H1 (cell line): Measurements from ENCODE around the gene MOGAT2. TPM values are rescaled to one million over a fixed set of nuclear protein-coding genes. Genes with fewer than 3 reads are reported as not detected.

ENCODE experiments used
- CTCF ChIA-PET: fragments of 300-600 bp; sonication (Branson Sonifier 250); formaldehyde crosslinking; loops from one replicate; lab custom pipeline; 2021; ENCODE audit not compliant: partially characterized antibody; lab: Charles Lee
- POLR2A ChIA-PET: fragments of 300-600 bp; sonication (Branson Sonifier 250); formaldehyde crosslinking; loops from one replicate; lab custom pipeline; 2021; ENCODE audit warnings: inconsistent platforms; ENCODE audit not compliant: partially characterized antibody; lab: Charles Lee
- DNase-seq, 2 experiments: peaks; one replicate each; pipeline versions ENCODE4 v3.0.0 to v3.0.0-alpha.2; 2010 to 2022; ENCODE audit warnings: low spot score in 2 of 2, low read depth in 1 of 2, mixed read lengths in 1 of 2
- FAIRE-seq: peaks from 2 replicates; lab custom pipeline; 2011; peaks lifted over from hg19 to GRCh38; lab: Jason Lieb, UNC
- H2AFZ ChIP-seq: 2 replicates; pipeline ENCODE4 v1.8.1; 2012; ENCODE audit warnings: low read length, inconsistent platforms
- H2AK5ac ChIP-seq: 2 replicates; pipeline ENCODE4 v1.6.1; 2013; ENCODE audit warnings: low read depth, low read length
- H2BK120ac ChIP-seq: replicated peaks from 2 replicates; pipeline ENCODE3; 2013; ENCODE audit warnings: low read depth, low read length, inconsistent platforms
- H2BK12ac ChIP-seq: 2 replicates; pipeline ENCODE4 v1.6.1; 2013; ENCODE audit warnings: low read depth, low read length
- H2BK15ac ChIP-seq: 2 replicates; pipeline ENCODE4 v1.6.1; 2013; ENCODE audit warnings: low read length
- H2BK20ac ChIP-seq: 2 replicates; pipeline ENCODE4 v1.6.1; 2013; ENCODE audit warnings: low read length
- H2BK5ac ChIP-seq: 2 replicates; pipeline ENCODE4 v1.6.1; 2013; ENCODE audit warnings: low read depth, low read length
- H3K14ac ChIP-seq: 2 replicates; pipeline ENCODE4 v1.6.1; 2013; ENCODE audit warnings: inconsistent platforms; ENCODE audit not compliant: insufficient read length
- H3K18ac ChIP-seq: 2 replicates; pipeline ENCODE4 v1.6.1; 2013; ENCODE audit warnings: low read length; ENCODE audit errors: extremely low read depth
- H3K23ac ChIP-seq: 2 replicates; pipeline ENCODE4 v1.6.1; 2013; ENCODE audit warnings: inconsistent platforms; ENCODE audit not compliant: insufficient read length
- H3K23me2 ChIP-seq: 2 replicates; pipeline ENCODE4 v1.6.1; 2013; ENCODE audit warnings: low read depth, low read length
- H3K27ac ChIP-seq: 2 replicates; pipeline ENCODE4 v1.6.1; 2011; ENCODE audit warnings: low read depth, low read length, inconsistent platforms
- H3K27me3 ChIP-seq, 4 experiments: replicated peaks in 1 of 4; 1 replicate in 1 of 4; 2 replicates in 3 of 4; pipeline versions ENCODE4 v1.6.1 to v1.8.1; 2011 to 2013; ENCODE audit warnings: low read length in 3 of 4, mild to moderate bottlenecking in 3 of 4, inconsistent platforms in 2 of 4, mixed read lengths in 2 of 4, moderate library complexity in 1 of 4; ENCODE audit not compliant: control insufficient read depth in 3 of 4, insufficient read depth in 3 of 4; ENCODE audit errors: extremely low read depth in 1 of 4
- H3K36me3 ChIP-seq, 4 experiments: 2 replicates each; pipeline versions ENCODE4 v1.6.1 to v1.8.1; 2011 to 2013; ENCODE audit warnings: mild to moderate bottlenecking in 4 of 4, low read length in 3 of 4, moderate library complexity in 2 of 4, control low read depth in 1 of 4, inconsistent platforms in 1 of 4; ENCODE audit not compliant: insufficient read depth in 4 of 4, control insufficient read depth in 2 of 4
- H3K4ac ChIP-seq: replicated peaks from 2 replicates; pipeline ENCODE3; 2013; ENCODE audit warnings: low read length, low read depth, mixed read lengths, inconsistent platforms; ENCODE audit not compliant: insufficient read length
- H3K4me1 ChIP-seq, 4 experiments: replicated peaks in 1 of 4; 1 replicate in 1 of 4; 2 replicates in 3 of 4; pipeline versions ENCODE4 v1.6.1 to v1.8.1; 2011 to 2013; ENCODE audit warnings: low read length in 3 of 4, inconsistent platforms in 2 of 4, mixed read lengths in 1 of 4; ENCODE audit not compliant: insufficient read depth in 4 of 4, control insufficient read depth in 3 of 4
- H3K4me2 ChIP-seq, 2 experiments: 2 replicates each; pipeline versions ENCODE4 v1.6.1 to v1.8.1; 2011 to 2013; ENCODE audit warnings: low read depth in 2 of 2, low read length in 2 of 2, control low read depth in 1 of 2, inconsistent platforms in 1 of 2, mild to moderate bottlenecking in 1 of 2; ENCODE audit not compliant: insufficient read depth in 1 of 2
- H3K4me3 ChIP-seq, 4 experiments: fragments of 200-600, 300-600 bp in 1 of 4; sonication (generic), shearing (Covaris generic), sonication (Bioruptor Twin) in 1 of 4; 2 replicates each; pipeline versions ENCODE4 v1.5.1 to v1.8.1; 2011 to 2016; ENCODE audit warnings: low read length in 4 of 4, low read depth in 3 of 4, control low read depth in 2 of 4, inconsistent platforms in 2 of 4, mild to moderate bottlenecking in 2 of 4, mixed read lengths in 1 of 4, moderate library complexity in 1 of 4; ENCODE audit not compliant: insufficient read depth in 2 of 4; ENCODE audit errors: extremely low read depth in 1 of 4
- H3K56ac ChIP-seq: replicated peaks from 2 replicates; pipeline ENCODE3; 2013; ENCODE audit warnings: low read depth, mild to moderate bottlenecking, mixed read lengths, low read length, inconsistent platforms; ENCODE audit not compliant: insufficient read length
- H3K79me1 ChIP-seq: 2 replicates; pipeline ENCODE4 v1.6.1; 2013; ENCODE audit warnings: low read depth, low read length, control low read depth
- H3K79me2 ChIP-seq, 2 experiments: 2 replicates each; pipeline versions ENCODE4 v1.6.1 to v1.8.1; 2012 to 2013; ENCODE audit warnings: low read length in 2 of 2, mild to moderate bottlenecking in 2 of 2, inconsistent platforms in 1 of 2; ENCODE audit not compliant: insufficient read depth in 2 of 2, control insufficient read depth in 1 of 2
- H3K9ac ChIP-seq, 4 experiments: replicated peaks in 1 of 4; 1 replicate in 1 of 4; 2 replicates in 3 of 4; pipeline versions ENCODE4 v1.6.1 to v1.8.1; 2011 to 2013; ENCODE audit warnings: low read depth in 3 of 4, low read length in 3 of 4, control low read depth in 2 of 4, mild to moderate bottlenecking in 2 of 4, moderate library complexity in 2 of 4, inconsistent platforms in 1 of 4; ENCODE audit errors: extremely low read depth in 1 of 4
- H3K9me3 ChIP-seq, 2 experiments: 2 replicates each; pipeline versions ENCODE4 v1.6.1 to v1.8.1; 2012 to 2013; ENCODE audit warnings: mild to moderate bottlenecking in 2 of 2, moderate library complexity in 2 of 2, control low read depth in 1 of 2, inconsistent platforms in 1 of 2, low read depth in 1 of 2, low read length in 1 of 2, mixed read lengths in 1 of 2; ENCODE audit not compliant: insufficient read depth in 2 of 2
- H4K20me1 ChIP-seq, 2 experiments: replicated peaks in 1 of 2; 2 replicates each; pipeline versions ENCODE3 to v1.8.1; 2011 to 2013; ENCODE audit warnings: inconsistent platforms in 2 of 2, low read length in 2 of 2, mild to moderate bottlenecking in 1 of 2; ENCODE audit not compliant: insufficient read depth in 2 of 2, control insufficient read depth in 1 of 2
- H4K5ac ChIP-seq: 2 replicates; pipeline ENCODE4 v1.6.1; 2013; ENCODE audit warnings: low read length, low read depth, mixed read lengths, inconsistent platforms; ENCODE audit not compliant: insufficient read length
- H4K8ac ChIP-seq: 2 replicates; pipeline ENCODE4 v1.8.0; 2013; ENCODE audit warnings: mild to moderate bottlenecking, moderate library complexity, low read length, inconsistent platforms; ENCODE audit not compliant: insufficient read depth; ENCODE audit errors: extremely low read depth
- H4K91ac ChIP-seq: replicated peaks from 2 replicates; pipeline ENCODE3; 2013; ENCODE audit warnings: low read length, mixed read lengths, inconsistent platforms; ENCODE audit not compliant: insufficient read length
- ATF3 ChIP-seq: IDR thresholded peaks from 2 replicates; pipeline ENCODE4 v1.6.1; 2011; ENCODE audit warnings: low read depth, mild to moderate bottlenecking, low read length; ENCODE audit not compliant: insufficient read depth
- CHD2 ChIP-seq: IDR thresholded peaks from 2 replicates; pipeline ENCODE4 v1.6.1; 2012; ENCODE audit warnings: low read length, improper control_type of control experiment
- EGR1 ChIP-seq: IDR thresholded peaks from 2 replicates; pipeline ENCODE4 v1.6.1; 2011; ENCODE audit warnings: low read depth, low read length, borderline replicate concordance
- EZH2 ChIP-seq: fragments of 200-600 bp; sonication (generic); IDR thresholded peaks from 2 replicates; pipeline ENCODE4 v1.7.1; 2012; ENCODE audit warnings: low read depth, mild to moderate bottlenecking, moderate library complexity, low read length, inconsistent platforms; ENCODE audit not compliant: severe bottlenecking
- POLR2A ChIP-seq, 2 experiments: IDR thresholded peaks; 1 replicate in 1 of 2; 2 replicates in 1 of 2; pipeline ENCODE4 v1.6.1; 2011; ENCODE audit warnings: low read depth in 2 of 2, low read length in 2 of 2, mild to moderate bottlenecking in 2 of 2; ENCODE audit errors: control extremely low read depth in 1 of 2
- POU5F1 ChIP-seq: IDR thresholded peaks from 2 replicates; pipeline ENCODE4 v1.6.1; 2011; ENCODE audit warnings: low read depth, mild to moderate bottlenecking, low read length, moderate library complexity
- SIRT6 ChIP-seq: IDR thresholded peaks from one replicate; pipeline ENCODE4 v1.7.1; 2012; ENCODE audit warnings: low read length, inconsistent platforms
- TAF1 ChIP-seq: IDR thresholded peaks from 2 replicates; pipeline ENCODE4 v1.6.1; 2011; ENCODE audit warnings: mild to moderate bottlenecking, low read depth, low read length
- TAF7 ChIP-seq: optimal IDR thresholded peaks from 2 replicates; pipeline ENCODE3; 2011; ENCODE audit warnings: low read depth, mild to moderate bottlenecking, inconsistent platforms, low read length, moderate library complexity, borderline replicate concordance
- WGBS, 2 experiments: shearing (Covaris generic) in 1 of 2; methylation state at CpG; one replicate each; pipeline versions ENCODE4 v1.1.6 to v1.1.7; 2013 to 2015; ENCODE audit warnings: low lambda C conversion rate in 2 of 2, mixed read lengths in 2 of 2, inconsistent platforms in 1 of 2, low coverage in 1 of 2, missing lambda C conversion rate in 1 of 2; ENCODE audit not compliant: insufficient replicate concordance in 2 of 2, insufficient coverage in 1 of 2, insufficient read length in 1 of 2; ENCODE audit errors: extremely low coverage in 1 of 2, missing lambda C conversion rate in 1 of 2; 5-methylcytosine and 5-hydroxymethylcytosine counted together
- polyA plus RNA-seq, 7 experiments: library from polyadenylated mRNA; depleted of rRNA in 3 of 7; stranded (reverse) in 5 of 7; unstranded in 2 of 7; fragments of >200 nt in 5 of 7; fragments of 200-250 nt in 2 of 7; gene quantifications; 1 replicate in 5 of 7; 2 replicates in 1 of 7; 4 replicates in 1 of 7; pipeline versions ENCODE4 v1.2.1 to v1.2.3, GENCODE V29; 2011 to 2013; ENCODE audit warnings: missing spikeins in 2 of 7, mixed read lengths in 2 of 7
- total RNA-seq: library from RNA; stranded (reverse); fragmentation: NEBNext Ultra II Directional; extraction: Animal tissue kit (Norgen Biotek cat#: 25700); gene quantifications from 2 replicates; pipeline ENCODE4 v1.2.1, GENCODE V29; 2021
- TF ChIP-seq, protein P1 (sequence below), 3 experiments: IDR thresholded peaks; 1 replicate in 2 of 3; 2 replicates in 1 of 3; pipeline versions ENCODE4 v1.5.1 to v1.6.1; 2011; ENCODE audit warnings: low read length in 3 of 3, mild to moderate bottlenecking in 3 of 3, inconsistent platforms in 2 of 3, low read depth in 1 of 3, moderate library complexity in 1 of 3; ENCODE audit not compliant: insufficient read depth in 1 of 3; ENCODE audit errors: control extremely low read depth in 1 of 3

The MOGAT2 gene
- total and polyA plus RNA-seq, 2 of the 8 experiments (the other 6 are each of a cell fraction or from before 2014, with no cell fraction given) = not detected

DNA sequence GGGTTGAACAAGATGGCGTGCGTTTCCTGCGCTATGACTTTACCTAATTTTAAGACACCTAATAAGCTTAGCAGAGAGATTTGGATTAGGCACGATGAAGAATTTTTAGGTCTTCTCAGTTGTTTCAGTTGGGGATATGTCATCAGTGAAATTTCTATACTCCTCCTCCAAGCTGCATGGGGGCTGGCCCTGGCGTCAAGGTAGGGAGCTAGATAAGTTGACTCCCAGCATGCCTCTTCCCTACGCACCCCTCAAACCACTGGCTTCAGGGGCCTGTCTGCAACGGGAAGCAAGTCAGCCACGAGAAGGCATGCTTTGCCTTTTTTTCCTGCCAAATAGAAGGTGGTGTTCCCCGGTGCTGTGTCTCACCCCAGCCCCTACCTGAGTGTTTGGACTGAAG, 64.2 kb downstream of the MOGAT2 start:
- no peaks in the 10 kb centered on the region for H3K9me3 ChIP-seq
- ChIA-PET POLR2A (no interaction called here), CTCF (interaction anchor here (0.6 to 1.8 kb wide), 4 partner anchors 10 to 1091 kb away, joined by 3 to 5 read pairs (median 4); no protein-coding TSS in a partner anchor)
- H2BK120ac ChIP-seq = no peak overlapping the region
- H3K79me1 ChIP-seq = no peaks in the 10 kb centered on the region
- WGBS, 2 experiments = 86% methylated on average over 9 of the region's 9 CpGs; no CpG with 5 or more reads in 1 of the 2 experiments
- no peak overlapping the region for H4K8ac ChIP-seq
- no peak overlapping the region for H2BK15ac ChIP-seq
- no peak overlapping the region for H2BK20ac ChIP-seq
- no peaks in the 10 kb centered on the region for H3K23me2 ChIP-seq
- no peak for TF ChIP-seq TAF7
- no peak for TF ChIP-seq SIRT6
- TF ChIP-seq ATF3 = no peak
- TF ChIP-seq CHD2 = no peak
- TF ChIP-seq EGR1 = no peak
- TF ChIP-seq POU5F1 = no peak
- TF ChIP-seq EZH2 = no peak
- no peak for TF ChIP-seq POLR2A (IDR thresholded peaks at IDR 0.05; ENCODE audit: control extremely low read depth in 1 of 2, low read depth in 2 of 2, low read length in 2 of 2)
- TF ChIP-seq, protein P1, sequence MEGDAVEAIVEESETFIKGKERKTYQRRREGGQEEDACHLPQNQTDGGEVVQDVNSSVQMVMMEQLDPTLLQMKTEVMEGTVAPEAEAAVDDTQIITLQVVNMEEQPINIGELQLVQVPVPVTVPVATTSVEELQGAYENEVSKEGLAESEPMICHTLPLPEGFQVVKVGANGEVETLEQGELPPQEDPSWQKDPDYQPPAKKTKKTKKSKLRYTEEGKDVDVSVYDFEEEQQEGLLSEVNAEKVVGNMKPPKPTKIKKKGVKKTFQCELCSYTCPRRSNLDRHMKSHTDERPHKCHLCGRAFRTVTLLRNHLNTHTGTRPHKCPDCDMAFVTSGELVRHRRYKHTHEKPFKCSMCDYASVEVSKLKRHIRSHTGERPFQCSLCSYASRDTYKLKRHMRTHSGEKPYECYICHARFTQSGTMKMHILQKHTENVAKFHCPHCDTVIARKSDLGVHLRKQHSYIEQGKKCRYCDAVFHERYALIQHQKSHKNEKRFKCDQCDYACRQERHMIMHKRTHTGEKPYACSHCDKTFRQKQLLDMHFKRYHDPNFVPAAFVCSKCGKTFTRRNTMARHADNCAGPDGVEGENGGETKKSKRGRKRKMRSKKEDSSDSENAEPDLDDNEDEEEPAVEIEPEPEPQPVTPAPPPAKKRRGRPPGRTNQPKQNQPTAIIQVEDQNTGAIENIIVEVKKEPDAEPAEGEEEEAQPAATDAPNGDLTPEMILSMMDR (IDR thresholded peaks at IDR 0.05; ENCODE audit: control extremely low read depth in 1 of 3, insufficient read depth in 1 of 3, low read depth in 1 of 3, low read length in 3 of 3) = no peak
- no peak for TF ChIP-seq TAF1
- no peak overlapping the region for H4K5ac ChIP-seq
- FAIRE-seq (no peak), DNase-seq (no peak)
- H3K27ac ChIP-seq = no peak overlapping the region
- no peaks in the 10 kb centered on the region for H3K4me1 ChIP-seq
- H2BK12ac ChIP-seq = no peak overlapping the region
- no peak overlapping the region for H2AK5ac ChIP-seq
- no peak overlapping the region for H3K56ac ChIP-seq
- no peaks in the 10 kb centered on the region for H4K20me1 ChIP-seq
- no peak overlapping the region for H4K91ac ChIP-seq
- H3K4me2 ChIP-seq = no peak overlapping the region
- no peaks in the 10 kb centered on the region for H3K36me3 ChIP-seq
- no peak overlapping the region for H3K4me3 ChIP-seq
- no peak overlapping the region for H3K4ac ChIP-seq
- H3K23ac ChIP-seq = no peak overlapping the region
- H3K9ac ChIP-seq = no peak overlapping the region
- no peak overlapping the region for H2BK5ac ChIP-seq
- H3K18ac ChIP-seq = no peak overlapping the region
- H3K27me3 ChIP-seq = no peaks in the 10 kb centered on the region
- no peak overlapping the region for H2AFZ ChIP-seq
- no peak overlapping the region for H3K14ac ChIP-seq
- H3K79me2 ChIP-seq = no peaks in the 10 kb centered on the region
